NCI-H187 treated with DMSO at 0.1 percent for 48 hours (cell line): ENCODE data around the gene PTPN4.
"Not testable (repeated sequence)": the region's sequence is repeated elsewhere in the genome, so short reads cannot be mapped to it uniquely, and the experiment has no call there.

ENCODE experiments used
- DNase-seq: peaks from one replicate; lab custom pipeline; 2025; lab: John Stamatoyannopoulos, UW

The PTPN4 gene

GRCh38 chr2:119947535-119947934 lies 187.8 kb downstream of the PTPN4 start:
- no peak for DNase-seq

- no peak for DNase-seq
Observed at GRCh38 chr2:119950966-119951365, 191.2 kb downstream of the PTPN4 start.

GRCh38 chr2:119958670-119959268 lies 199.0 kb downstream of the PTPN4 start:
- DNase-seq: no peak

- no peak for DNase-seq
Observed at GRCh38 chr2:119960821-119961220, 201.1 kb downstream of the PTPN4 start.

GRCh38 chr2:119981896-119982295 lies 222.2 kb downstream of the PTPN4 start:
- DNase-seq: no peak

GRCh38 chr2:119982506-119982905 lies 222.8 kb downstream of the PTPN4 start:
- no peak for DNase-seq

- no peak for DNase-seq
Observed at GRCh38 chr2:119983108-119983507, 223.4 kb downstream of the PTPN4 start.

GRCh38 chr2:119996148-119996547 lies 236.4 kb downstream of the PTPN4 start:
- no peak for DNase-seq

GRCh38 chr2:119996896-119997891 lies 237.5 kb downstream of the PTPN4 start:
- DNase-seq: not testable (repeated sequence)

GRCh38 chr2:120001471-120001870 lies 241.7 kb downstream of the PTPN4 start:
- DNase-seq: no peak

GRCh38 chr2:120004254-120004653 lies 244.5 kb downstream of the PTPN4 start:
- no peak for DNase-seq

GRCh38 chr2:120005834-120006521 lies 246.3 kb downstream of the PTPN4 start:
- DNase-seq: no peak

- DNase-seq: no peak
Observed at GRCh38 chr2:120007851-120008250, 248.1 kb downstream of the PTPN4 start.

GRCh38 chr2:120012363-120012762 lies 252.6 kb downstream of the PTPN4 start:
- no peak for DNase-seq

- peak; percentile 32 for DNase-seq
Observed at GRCh38 chr2:120012771-120013596, 253.3 kb downstream of the PTPN4 start, which contains the start of gene EPB41L5. Gene EPB41L5 (plus strand): TSS chr2:120013077. CDS start chr2:120019085, 6,008 bp downstream.

GRCh38 chr2:120013597-120014223 lies 254.0 kb downstream of the PTPN4 start:
- DNase-seq: no peak

GRCh38 chr2:120014226-120014980 lies 254.7 kb downstream of the PTPN4 start:
- DNase-seq: no peak

GRCh38 chr2:120016800-120017199 lies 257.1 kb downstream of the PTPN4 start:
- no peak for DNase-seq

GRCh38 chr2:120017201-120017600 lies 257.5 kb downstream of the PTPN4 start:
- no peak for DNase-seq

- no peak for DNase-seq
Observed at GRCh38 chr2:120018549-120018948, 258.8 kb downstream of the PTPN4 start.
